ENCODE measurements around the gene PICALM.

DNA sequence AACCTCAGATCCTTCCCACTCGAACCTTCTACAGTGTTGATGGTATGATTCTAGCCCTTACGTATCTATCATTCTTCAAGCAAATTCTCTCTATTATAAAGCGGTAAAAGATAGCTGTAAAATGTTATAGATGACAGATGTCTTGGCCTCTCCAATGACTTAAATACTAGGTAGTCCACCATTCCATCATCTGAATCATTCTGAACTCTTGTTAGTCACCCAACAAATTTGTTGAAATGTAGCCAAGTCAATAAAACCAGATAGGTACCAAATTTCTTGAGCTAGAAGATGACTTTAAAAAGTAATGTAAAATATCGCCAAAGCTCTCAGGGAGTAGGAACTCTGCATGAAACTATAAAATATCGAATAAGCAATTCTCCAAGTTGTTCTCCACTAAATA lies 32.6 kb upstream of the PICALM start:
- TF ChIP-seq, protein P1, sequence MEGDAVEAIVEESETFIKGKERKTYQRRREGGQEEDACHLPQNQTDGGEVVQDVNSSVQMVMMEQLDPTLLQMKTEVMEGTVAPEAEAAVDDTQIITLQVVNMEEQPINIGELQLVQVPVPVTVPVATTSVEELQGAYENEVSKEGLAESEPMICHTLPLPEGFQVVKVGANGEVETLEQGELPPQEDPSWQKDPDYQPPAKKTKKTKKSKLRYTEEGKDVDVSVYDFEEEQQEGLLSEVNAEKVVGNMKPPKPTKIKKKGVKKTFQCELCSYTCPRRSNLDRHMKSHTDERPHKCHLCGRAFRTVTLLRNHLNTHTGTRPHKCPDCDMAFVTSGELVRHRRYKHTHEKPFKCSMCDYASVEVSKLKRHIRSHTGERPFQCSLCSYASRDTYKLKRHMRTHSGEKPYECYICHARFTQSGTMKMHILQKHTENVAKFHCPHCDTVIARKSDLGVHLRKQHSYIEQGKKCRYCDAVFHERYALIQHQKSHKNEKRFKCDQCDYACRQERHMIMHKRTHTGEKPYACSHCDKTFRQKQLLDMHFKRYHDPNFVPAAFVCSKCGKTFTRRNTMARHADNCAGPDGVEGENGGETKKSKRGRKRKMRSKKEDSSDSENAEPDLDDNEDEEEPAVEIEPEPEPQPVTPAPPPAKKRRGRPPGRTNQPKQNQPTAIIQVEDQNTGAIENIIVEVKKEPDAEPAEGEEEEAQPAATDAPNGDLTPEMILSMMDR (IDR thresholded peaks at IDR 0.05; ENCODE audit: low read depth, low read length): no peak
- TF ChIP-seq POLR2A (IDR thresholded peaks at IDR 0.05; ENCODE audit: extremely low read depth, insufficient read length): no peak
- no peak for TF ChIP-seq MYC (IDR thresholded peaks at IDR 0.05; ENCODE audit: low read depth, low read length)

Data from NB4 (cell line).